Mammary epithelial cell (primary cell): Measurements from ENCODE around the gene TMEM233.

Experiments
- EZH2 ChIP-seq: IDR thresholded peaks from 2 replicates; pipeline ENCODE4 v1.6.1; 2012; ENCODE audit warnings: low read length, inconsistent platforms, borderline replicate concordance
- TF ChIP-seq, protein P1 (sequence below), 2 donors: IDR thresholded peaks in 1 of 2; conservative IDR thresholded peaks in 1 of 2; 2 replicates each; pipeline ENCODE4 v1.5.1; 2011 to 2012; ENCODE audit warnings: inconsistent platforms in 2 of 2, low read length in 2 of 2, mild to moderate bottlenecking in 2 of 2, control low read depth in 1 of 2, low read depth in 1 of 2; ENCODE audit not compliant: insufficient read depth in 1 of 2; ENCODE audit errors: extremely low read depth in 1 of 2

DNA sequence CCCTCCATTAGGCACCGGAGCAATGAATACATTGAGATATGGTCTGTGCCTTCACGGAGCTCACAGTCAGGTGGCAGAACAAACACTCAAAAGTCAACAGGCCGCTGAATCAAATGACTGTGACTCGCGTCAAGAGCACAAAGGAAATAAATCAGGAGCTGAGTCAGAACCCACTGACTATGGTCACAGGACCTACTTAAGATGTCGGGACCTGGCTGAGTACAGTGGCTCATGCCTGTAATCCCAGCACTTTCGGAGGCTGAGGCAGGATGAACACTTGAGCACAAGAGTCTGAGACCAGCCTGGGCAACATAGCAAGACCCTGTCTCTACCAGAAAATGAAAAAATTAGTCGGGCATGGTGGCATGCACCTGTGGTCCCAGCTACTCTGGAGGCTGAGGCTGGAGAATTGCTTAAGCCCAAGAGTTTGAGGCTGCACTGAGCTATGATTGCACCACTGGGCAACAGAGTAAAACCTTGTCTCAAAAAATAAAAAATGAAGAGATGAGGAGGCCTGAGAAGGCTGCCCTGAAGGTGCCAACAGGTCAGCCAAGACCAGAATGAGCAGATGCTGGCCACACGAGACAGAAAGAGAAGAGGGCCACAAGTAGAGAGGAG is 19.9 kb downstream of the TMEM233 start:
- TF ChIP-seq, protein P1, sequence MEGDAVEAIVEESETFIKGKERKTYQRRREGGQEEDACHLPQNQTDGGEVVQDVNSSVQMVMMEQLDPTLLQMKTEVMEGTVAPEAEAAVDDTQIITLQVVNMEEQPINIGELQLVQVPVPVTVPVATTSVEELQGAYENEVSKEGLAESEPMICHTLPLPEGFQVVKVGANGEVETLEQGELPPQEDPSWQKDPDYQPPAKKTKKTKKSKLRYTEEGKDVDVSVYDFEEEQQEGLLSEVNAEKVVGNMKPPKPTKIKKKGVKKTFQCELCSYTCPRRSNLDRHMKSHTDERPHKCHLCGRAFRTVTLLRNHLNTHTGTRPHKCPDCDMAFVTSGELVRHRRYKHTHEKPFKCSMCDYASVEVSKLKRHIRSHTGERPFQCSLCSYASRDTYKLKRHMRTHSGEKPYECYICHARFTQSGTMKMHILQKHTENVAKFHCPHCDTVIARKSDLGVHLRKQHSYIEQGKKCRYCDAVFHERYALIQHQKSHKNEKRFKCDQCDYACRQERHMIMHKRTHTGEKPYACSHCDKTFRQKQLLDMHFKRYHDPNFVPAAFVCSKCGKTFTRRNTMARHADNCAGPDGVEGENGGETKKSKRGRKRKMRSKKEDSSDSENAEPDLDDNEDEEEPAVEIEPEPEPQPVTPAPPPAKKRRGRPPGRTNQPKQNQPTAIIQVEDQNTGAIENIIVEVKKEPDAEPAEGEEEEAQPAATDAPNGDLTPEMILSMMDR (conservative IDR thresholded peaks at IDR 0.05 in 1 of 2, IDR thresholded peaks at IDR 0.05 in 1 of 2; ENCODE audit: extremely low read depth in 1 of 2, insufficient read depth in 1 of 2, low read depth in 1 of 2, low read length in 2 of 2): no peak
- TF ChIP-seq EZH2: no peak
